Ureter (tissue), 1 donor: Measurements from ENCODE around the gene MGP. TPM values are rescaled to one million over a fixed set of nuclear protein-coding genes. Genes with fewer than 3 reads are reported as not detected.

Experiments
- DNase-seq: peaks from one replicate; pipeline ENCODE4 v3.0.0-alpha.2; 2020; ENCODE audit warnings: low spot score
- total RNA-seq: library from RNA; stranded (reverse); gene quantifications from one replicate; pipeline ENCODE4 v1.2.4, GENCODE V29; 2023
- donor health status: DM: yes; HTN: yes; CAD: no.

The MGP gene
- total RNA-seq, result 500 TPM

DNA sequence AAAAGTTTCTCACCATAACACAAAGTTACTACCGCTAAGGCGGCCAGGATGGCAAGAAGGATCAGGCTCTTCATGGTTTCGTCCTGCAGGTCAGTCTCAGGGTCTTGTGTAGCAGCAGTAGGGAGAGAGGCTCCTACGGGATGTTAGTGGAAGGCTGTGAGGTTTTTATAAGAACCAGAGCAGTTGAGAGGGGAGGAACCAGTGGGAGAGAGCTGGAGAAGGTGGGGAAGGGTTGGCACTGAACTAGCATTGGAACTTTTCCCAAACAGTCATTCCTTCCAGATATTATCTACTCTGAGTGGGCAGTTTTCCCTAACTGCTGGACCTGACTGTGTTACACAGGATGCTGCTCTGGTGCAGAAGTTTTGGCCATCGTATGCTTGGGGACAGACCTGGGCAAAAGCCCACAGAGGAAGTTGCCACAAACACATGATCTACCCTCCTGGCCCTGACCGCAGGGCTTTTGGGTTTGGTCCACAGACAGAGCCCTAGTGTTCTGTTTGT, at the start of gene MGP:
MGP (minus strand) TSS at position 137 of the 504 bp plus-strand sequence; CDS start at position 74, 63 bp downstream.
- peak; percentile 74 for DNase-seq

DNA sequence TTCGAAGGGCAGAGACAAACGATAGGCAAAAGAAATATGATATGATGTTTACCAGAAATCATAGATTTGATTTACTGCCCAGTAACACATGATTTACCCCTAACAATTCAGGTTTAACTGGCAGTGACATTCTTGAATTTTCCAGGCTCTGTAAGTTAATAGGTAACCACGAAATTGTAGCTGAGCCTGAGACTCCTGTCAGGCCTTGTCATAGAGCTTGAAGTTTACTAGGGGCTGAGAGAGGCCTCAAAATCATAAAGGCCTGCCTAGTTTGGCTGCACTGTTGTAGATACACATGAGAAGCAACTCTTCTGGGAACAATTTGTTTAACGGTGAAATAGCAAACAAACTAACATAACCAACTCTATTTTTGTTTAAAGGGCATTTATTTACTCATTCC, 49.4 kb upstream of the MGP start:
- DNase-seq, result no peak

DNA sequence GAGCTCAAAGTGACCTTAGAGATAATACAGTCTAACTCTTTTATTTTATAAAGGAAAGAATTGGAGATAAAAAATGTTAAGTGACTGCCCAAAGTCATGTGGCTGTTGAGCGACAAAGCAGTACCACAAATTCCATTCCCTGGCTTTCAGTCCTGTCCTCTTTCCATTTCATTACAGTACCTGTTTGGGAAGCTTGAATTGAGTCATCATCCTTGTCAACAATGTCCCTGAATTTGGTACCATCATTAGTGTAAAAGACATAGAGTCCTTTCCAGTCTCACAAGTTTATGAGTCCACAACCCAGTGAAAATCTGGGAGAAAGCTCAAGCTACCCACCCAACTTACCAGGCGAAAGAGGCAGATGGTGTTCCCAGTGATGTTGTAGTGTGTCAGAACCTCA, 48.9 kb upstream of the MGP start:
- no peak for DNase-seq

DNA sequence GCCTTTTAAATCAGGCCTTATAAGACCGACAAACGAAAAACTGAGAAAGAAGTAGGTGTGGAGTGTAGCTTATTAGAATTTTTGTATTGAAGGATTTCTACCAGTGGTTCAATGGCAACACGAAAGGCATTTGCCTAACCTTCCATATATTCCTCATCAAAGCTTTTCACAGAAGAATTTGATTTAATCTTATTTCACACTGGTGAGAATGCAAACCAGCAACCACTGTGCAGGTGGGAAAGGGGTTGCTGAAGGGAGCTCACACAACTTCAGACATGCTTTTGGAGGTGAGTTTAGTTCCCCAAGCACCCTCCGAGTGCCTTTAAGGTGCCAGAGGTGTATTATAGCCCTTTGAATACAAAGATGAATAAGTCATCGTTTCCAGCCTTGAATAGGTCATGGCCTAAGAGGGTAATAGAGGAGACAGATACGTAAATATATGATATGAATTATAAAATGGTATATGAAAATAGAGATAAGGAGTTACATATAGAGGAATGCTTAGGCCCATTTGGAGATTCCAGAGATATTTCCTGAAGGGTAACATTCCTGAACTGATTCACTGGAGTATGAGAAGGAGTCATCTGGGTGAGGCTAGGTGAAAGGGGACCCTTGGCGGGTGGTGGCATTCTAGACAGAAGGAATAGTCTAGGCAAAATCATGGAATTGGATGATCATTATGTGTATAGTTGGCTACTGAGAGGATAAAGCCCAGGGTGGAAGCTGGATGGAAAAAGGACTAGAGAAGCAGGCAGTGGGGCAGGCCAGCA, 46.3 kb upstream of the MGP start:
- no peak for DNase-seq

DNA sequence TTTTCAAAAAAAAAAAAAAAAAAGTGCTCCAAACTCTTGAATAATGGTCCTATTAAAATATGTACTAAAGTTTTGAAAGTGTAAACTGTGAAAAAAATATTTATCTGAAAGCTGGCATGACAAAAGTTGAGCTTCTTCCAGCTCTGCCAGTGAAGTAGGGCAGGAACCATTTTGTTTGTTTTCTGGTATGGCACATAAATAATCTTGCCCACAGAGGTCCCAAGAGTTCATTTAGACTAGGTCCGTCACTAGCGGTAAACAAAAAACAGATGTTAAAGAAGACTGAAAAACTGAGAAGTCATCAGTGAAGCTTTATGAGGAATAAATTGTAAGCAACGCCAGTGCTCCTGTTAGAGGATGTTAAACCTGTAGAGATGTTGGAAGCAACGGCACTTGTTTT, 45.7 kb upstream of the MGP start:
- DNase-seq, result no peak

DNA sequence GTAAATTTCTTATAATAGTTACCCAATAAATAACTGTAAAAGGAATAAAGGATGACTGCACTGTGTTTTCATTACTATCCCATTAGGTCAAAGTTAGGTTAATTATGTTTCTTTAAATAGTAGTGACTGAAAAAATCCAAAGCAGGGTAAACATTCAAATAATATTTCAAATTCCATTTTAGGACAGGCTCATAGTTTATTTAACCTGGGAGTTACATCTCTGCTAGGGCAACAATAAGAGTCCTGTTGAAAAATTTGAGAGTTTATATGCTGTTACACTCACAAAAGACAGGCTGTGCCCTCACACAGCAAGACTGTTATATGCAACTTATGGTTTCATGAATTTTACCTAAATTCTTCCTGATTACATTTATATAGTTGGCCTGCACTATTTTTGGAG, 44.6 kb upstream of the MGP start:
- no peak for DNase-seq

DNA sequence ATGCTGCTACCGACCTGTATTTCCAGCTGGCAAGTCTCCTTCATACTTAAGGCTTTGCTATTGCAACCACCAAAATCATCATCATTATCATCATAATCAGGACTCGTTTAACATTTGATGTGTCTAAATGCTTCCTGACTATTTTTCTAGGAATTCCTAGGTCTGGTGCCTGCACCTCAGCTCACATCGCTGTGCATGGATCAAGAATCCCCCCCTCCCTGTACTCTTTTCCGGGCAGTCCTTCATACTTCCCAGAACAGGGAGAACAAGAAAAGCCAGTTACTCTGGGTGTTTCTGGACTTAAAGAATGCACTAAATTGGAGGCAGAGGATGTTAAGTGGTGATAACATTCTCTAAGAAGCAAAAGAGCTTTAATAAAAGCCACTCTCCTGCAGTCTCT, 43.3 kb upstream of the MGP start:
- DNase-seq, result no peak

DNA sequence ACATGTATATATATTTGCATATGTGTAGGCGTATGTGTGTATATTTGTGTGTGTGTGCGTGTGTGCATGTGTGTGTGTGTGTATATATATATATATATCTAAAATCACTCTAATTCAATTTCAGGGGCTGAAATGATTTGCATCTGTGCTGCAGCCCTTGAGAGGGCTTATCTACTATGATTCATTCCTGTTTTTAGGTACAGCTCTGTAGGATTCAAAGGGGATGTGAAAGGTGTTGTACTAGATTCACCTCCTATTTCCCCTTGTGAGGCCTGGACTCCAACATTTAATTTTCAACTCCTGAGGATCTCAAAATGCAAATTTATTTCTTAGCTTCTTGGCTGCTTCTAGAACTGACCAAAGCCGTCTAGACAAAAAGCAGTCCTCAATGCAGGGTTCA, 41.6 kb upstream of the MGP start:
- no peak for DNase-seq

DNA sequence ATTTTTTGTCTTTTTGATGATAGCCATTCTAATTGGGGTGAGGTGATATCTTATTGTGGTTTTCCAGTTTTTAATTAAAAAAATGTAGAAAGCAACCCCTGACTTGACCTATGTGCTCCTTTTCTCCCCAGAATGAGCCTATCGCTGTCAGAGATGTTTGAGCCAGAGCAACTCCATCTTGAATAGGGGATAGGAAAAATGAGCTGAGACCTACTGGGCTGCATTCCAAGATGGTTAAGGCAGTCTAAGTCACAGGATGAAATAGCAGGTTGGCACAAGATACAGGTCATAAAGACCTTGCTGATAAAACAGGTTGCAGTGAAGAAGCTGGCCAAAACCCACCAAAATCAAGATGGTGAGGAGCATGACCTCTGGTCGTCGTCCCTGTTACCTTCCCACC, 38.9 kb upstream of the MGP start:
- no peak for DNase-seq

DNA sequence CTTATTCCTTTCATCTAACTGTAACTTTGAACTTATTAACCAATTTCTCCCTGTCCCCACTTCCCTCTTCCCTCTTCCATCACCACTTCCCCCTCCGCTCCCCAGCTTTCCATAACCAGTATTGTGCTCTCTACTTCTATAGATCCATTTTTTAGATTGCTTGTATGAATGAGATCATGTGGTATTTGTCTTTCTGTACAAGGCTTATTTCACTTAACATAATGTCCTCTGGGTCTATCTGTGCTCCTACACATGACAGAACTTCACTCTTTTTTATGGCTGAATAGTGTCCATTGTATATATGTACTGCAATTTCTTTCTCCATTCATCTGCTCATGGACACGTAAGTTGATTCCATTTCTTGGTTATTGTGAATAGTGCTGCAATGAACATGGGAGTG, 38.3 kb upstream of the MGP start:
- no peak for DNase-seq

DNA sequence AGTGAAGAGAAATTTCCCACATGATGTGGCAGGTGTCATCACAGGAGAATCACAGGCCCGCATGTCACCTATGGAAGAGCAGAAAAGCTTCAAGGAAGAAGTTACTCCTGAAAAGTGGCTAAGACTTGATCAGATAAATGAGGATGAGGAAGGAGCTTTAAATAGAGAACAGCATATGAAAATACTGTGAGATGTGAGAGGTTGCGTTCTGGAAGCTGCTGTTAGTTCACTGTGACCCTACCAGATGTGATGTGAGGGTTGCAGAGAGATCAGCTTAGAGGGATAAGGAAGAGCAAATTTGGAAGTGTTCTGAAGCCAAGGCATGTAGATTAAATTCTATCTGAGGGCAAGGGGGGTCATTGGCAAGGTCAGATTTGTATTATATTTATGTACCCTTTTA, 35.6 kb upstream of the MGP start:
- no peak for DNase-seq

DNA sequence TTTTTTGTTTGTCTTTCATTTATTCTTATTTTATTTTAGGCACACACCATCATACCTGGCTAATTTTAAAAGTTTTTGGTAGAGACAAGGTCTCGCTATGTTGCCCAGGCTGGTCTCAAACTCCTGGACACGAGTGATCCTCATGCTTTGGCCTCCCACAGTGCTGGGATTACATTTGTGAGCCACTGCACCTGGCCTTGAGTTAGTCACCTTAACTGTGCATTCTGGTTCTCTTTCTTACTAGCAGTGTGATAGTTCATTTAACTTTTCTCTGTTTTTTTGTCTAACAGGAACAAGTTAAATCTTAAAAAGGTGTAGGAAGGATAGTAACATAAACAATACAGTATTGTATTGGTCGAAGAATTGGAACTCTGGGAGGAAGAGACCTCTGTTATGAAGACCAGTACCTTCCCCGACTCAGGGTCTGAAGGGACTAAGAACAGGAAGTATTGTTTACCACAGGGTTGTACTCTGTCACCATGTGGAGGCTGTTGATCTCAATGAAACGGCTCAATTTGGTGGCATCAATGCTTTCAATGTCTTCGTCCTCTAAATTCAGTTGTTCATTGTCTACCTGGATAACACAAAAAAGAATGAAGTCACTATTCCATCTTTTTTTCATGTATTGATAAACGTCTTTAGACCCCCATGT, 34.9 kb upstream of the MGP start:
- no peak for DNase-seq

DNA sequence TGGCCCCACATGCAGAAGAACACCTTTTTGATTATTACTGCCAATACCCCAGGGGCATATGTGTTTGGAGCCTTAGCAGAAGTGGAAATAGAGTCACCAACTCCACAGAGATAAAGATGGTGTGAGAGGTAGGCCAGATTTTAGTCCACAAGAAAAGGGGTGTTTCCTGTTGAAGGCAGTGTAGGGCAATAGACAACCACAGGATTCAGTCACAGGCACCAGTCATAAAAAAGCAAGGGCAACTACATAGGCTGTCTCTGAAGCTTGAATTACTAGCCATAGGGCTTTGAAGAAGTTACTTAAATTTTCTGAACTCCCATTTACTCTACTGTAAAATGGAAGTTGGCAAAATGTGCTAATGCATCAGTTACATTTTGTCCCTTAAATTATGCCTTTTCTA, 33.8 kb upstream of the MGP start:
- no peak for DNase-seq

DNA sequence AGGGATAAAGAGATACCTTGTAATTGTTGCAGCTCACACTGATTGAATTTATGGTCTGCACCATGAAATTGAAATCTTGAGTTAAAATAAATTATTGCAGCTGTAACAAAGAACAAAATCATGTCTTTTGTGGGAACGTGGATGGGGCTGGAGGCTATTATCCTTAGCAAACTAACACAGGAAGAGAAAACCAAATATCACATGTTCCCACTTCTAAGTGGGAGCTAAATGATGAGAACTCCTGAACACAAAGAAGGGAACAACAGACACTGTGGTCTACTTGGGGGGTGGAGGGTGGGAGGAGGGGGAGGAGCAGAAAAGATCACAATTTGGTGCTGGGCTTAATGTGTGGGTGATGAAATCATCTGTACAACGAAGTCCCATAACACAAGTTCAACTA, 30.1 kb upstream of the MGP start:
- DNase-seq, result no peak

DNA sequence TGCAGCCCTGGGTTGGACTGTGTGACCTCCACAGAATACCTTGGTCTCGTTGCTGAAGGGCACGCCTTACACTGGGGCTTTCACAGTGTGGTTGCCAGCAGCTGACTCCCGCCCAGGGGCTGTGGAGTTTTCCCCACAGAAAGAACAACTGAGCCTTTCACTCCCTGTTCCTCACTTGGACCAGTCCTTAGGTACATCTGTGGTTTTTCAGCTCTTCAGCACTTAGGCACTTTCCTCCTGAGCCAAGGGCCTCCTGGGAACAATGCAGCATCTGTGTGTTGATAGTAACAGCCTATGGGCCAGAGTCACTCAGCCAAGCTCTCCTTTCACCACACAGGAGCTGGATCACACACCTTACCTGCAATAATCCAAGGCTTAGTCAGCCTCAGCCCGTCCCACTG, 27.7 kb upstream of the MGP start:
- no peak for DNase-seq

DNA sequence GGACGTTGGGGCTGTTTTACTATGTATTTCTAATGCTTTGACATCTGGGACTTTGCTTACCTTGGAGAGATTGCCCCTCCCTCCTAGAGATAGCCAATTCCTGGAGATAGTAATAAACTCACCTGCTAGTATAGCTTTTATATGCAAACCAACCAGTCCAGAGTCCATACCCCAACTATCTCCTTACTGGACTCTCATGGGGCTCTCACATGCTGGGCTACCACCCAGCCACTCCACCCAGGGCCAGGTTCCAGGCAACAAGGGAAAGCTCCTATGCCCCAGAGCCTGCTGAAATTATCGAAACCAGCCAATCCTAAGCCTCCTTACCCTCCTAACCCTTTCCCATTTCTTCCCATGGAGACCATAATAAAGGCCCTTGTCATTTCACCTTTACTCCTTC, 25.5 kb upstream of the MGP start:
- no peak for DNase-seq

DNA sequence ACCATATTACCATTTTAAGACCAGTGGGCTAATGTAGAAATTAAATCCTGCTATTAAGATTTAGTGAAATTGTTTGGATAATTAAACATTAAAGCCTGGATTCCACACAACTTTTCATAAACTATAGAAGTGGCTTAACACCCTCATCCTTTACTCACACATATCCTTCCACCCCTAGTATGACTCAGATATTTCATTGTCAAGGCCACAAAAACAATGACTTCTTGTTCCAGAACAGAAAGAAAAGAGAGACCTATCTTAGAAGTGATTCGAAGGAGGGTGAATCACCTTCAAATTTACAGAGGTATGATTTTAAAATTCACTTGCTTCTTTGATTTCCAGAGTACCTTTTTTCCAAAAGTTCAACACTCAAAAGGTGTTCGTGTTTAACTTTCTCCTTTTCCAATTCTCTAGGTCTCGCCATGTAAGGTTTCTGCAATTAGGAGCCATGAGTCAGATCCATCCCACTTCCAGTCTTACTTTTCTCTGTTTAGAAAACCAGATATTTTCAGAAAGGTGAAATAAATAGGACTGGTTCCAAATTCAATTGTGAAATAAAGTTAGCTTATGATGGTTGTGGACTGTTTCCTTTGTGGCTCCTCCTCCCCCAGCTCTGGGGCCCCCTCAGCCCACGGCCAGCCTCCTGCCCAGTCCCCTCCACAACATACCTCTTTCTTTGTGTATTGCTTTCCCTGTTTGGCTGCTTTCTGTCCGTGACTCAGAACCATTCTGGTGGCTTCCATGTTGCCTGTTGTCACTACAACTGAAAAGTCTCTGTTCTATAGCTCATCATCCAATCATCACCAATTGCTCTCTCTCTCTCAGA, 24.6 kb upstream of the MGP start:
- no peak for DNase-seq

DNA sequence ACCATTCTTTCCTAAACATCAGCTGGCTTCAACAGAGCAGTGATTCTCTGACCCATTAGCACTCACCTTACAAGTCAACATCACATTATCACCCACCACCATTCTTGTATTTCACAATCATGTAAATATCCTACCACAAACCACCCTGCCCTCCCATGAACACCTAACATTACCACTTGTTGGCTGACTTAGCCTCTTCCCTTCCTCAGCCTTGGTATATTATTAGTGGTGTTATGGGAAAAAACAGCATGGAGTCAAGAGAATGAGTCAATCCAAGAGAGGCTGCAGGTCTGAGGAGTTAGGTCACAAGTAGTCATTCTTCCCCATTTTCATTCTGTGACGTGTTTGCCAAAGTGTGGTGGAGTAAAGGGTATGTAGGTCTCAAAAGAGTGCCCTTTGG, 22.3 kb upstream of the MGP start:
- no peak for DNase-seq

DNA sequence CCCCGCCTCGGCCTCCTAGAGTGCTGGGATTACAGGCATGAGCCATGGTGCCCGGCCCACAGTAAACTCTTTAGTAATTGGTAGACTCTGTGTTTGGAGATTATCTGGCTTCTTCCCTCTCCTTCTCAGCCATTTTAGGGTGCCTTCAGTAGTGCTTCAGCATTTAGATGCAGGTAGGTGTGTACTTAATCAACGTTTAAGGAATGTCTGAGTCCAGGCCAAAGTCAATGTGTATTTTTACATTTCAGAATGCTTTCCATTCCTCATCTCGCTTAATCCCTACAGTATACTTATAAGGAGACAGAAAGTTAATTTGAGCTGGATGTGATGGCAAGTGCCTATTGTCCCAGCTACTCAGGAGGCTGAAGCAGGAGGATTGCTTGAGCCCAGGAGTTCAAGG, 20.5 kb upstream of the MGP start:
- DNase-seq, result no peak

DNA sequence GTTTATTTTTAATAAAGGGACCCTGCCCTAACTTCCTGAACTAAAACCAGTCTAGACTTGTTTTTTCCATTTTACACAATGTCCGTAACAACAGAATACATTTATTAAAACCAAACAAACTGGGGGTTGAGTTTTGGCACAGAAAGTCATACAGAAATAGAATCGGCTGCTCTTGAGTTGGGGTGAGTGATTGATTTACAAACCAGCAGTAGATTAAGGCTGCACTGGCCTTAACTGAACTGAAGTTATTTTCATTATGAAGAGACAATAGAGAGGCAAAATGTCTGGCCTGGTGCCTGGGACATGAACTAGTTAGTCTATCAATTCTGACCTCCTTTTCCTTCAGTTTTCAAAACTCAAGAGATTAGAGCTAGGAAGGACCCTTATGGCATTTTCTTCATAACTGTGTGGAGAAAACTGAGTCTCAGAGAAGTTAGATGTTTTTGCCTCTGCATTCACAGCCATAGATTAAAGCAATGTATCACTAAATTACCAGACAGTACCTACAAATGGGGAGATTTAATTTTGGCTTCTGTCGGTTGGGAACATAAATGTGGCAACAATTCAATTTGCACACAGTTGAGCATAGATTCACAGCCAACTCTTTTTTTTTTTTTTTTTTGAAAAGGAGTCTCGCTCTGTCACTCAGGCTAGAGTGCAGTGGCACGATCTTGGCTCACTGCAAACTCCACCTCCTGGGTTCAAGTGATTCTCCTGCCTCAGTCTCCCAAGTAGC, 19.8 kb upstream of the MGP start:
- DNase-seq, result no peak

DNA sequence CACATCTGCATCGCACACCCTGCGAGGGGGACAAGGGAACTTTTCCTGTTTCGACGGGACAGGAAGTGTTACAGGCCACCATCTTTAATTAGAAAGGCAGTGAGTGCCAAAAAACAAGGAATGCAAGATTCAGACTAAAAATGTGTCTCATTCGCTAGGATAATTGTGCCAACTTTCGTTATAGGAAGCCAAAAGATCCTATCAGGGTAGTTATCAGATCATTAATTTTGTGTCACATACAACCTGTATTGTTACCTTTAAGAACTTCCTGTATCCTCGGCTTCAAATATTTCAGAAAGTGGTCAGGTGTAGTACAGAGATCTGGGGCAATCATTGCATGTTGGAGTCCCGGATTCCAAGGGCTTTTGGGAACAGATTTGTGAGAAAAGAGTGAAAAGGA, 19.2 kb upstream of the MGP start:
- DNase-seq, result no peak
